Gastrocnemius medialis (tissue), 4 donors: Measurements from ENCODE around the gene BMP4. TPM values are rescaled to one million over a fixed set of nuclear protein-coding genes. Genes with fewer than 3 reads are reported as not detected.

Experiments
- ATAC-seq, 2 donors: fragments of 150-250 bp; one replicate each; pipeline ENCODE4 v1.9.1; 2016
- DNase-seq, 2 donors: peaks; one replicate each; pipeline ENCODE4 v3.0.0-alpha.2; 2019
- H3K27ac ChIP-seq, 4 donors: fragments of 200-600 bp; sonication (generic); 1 replicate in 1 of 4; 2 replicates in 3 of 4; pipeline ENCODE4 v1.5.1; 2016 to 2018; ENCODE audit warnings: mild to moderate bottlenecking in 2 of 4, moderate library complexity in 1 of 4
- H3K27me3 ChIP-seq, 3 donors: fragments of 200-600 bp; sonication (generic) in 2 of 3; 1 replicate in 1 of 3; 2 replicates in 2 of 3; pipeline versions ENCODE4 v1.5.1 to v1.6.0; 2016 to 2019; ENCODE audit warnings: mild to moderate bottlenecking in 1 of 3, moderate library complexity in 1 of 3
- H3K36me3 ChIP-seq, 2 donors: fragments of 200-600 bp; sonication (generic) in 1 of 2; one replicate each; pipeline ENCODE4 v1.5.1; 2017 to 2018
- H3K4me1 ChIP-seq, 2 donors: fragments of 200-600 bp; sonication (generic) in 1 of 2; one replicate each; pipeline ENCODE4 v1.5.1; 2016 to 2017; ENCODE audit warnings: mild to moderate bottlenecking in 2 of 2
- H3K4me3 ChIP-seq, 4 donors: fragments of 200-600 bp; sonication (generic) in 3 of 4; 1 replicate in 1 of 4; 2 replicates in 3 of 4; pipeline ENCODE4 v1.5.1; 2016 to 2019; ENCODE audit warnings: mild to moderate bottlenecking in 2 of 4
- H3K9me3 ChIP-seq, 3 donors: fragments of 200-600 bp; sonication (generic) in 2 of 3; 1 replicate in 1 of 3; 2 replicates in 2 of 3; pipeline ENCODE4 v1.5.1; 2016 to 2019
- CTCF ChIP-seq, 5 experiments: fragments of 450-650 bp in 3 of 5; fragments of 200-600 bp in 2 of 5; sonication (generic) in 2 of 5; IDR thresholded peaks in 4 of 5; conservative IDR thresholded peaks in 1 of 5; 1 replicate in 4 of 5; 2 replicates in 1 of 5; pipeline ENCODE4 v1.5.1; 2016 to 2019; ENCODE audit warnings: antibody characterized with exemption in 5 of 5, mild to moderate bottlenecking in 3 of 5, moderate library complexity in 3 of 5
- POLR2A ChIP-seq, 2 donors: fragments of 450-650 bp; IDR thresholded peaks; one replicate each; pipeline ENCODE4 v1.6.1; 2017; ENCODE audit warnings: antibody characterized with exemption in 2 of 2, mild to moderate bottlenecking in 2 of 2, moderate library complexity in 2 of 2
- in situ Hi-C, 4 donors: fragments of 200-750 bp; cut with MboI; loops; one replicate each; pipeline versions ENCODE4 v1.15.0 to v1.8.0; 2017; ENCODE audit warnings: low sequenced_read_pairs in 4 of 4
- intact Hi-C: fragments of 100-400 bp; cut with DNase I; formaldehyde crosslinking; loops from one replicate; pipeline ENCODE4 v1.15.1; 2023; ENCODE audit warnings: low total_unique reads
- microRNA-seq, 2 donors: library from miRNA; unstranded; fragments of <30 nt; microRNA quantifications; one replicate each; pipeline ENCODE4, GENCODE V29; 2016; ENCODE audit warnings: borderline replicate concordance in 2 of 2
- total RNA-seq, 4 donors: library from RNA; depleted of rRNA; stranded (reverse); fragments of >200 nt; gene quantifications; one replicate each; pipeline versions ENCODE4 v1.1.0 to v1.2.3, GENCODE V29; 2016

The BMP4 gene
- total RNA-seq, 4 donors from 2014 or later, result 2.0 to 9.4 (median 7.6) TPM

- Histone ChIP-seq H3K27me3 (no peaks in the 10 kb centered on the region), H3K9me3 (no peaks in the 10 kb centered on the region), H3K27ac (no peak overlapping the region), H3K36me3 (no peaks in the 10 kb centered on the region), H3K4me1 (no peaks in the 10 kb centered on the region), H3K4me3 (no peak overlapping the region)
- in situ Hi-C loops (no loop called here), intact Hi-C loops (no loop called here)
- DNase-seq (no peak), ATAC-seq (no peak)
- no peak for TF ChIP-seq POLR2A (IDR thresholded peaks at IDR 0.05)
- no peak for TF ChIP-seq CTCF (IDR thresholded peaks at IDR 0.05 in 4 of 5, conservative IDR thresholded peaks at IDR 0.05 in 1 of 5)
These were observed 48.2 kb downstream of the BMP4 start for GRCh38 chr14:53908416-53908815.

- Histone ChIP-seq H3K27me3 (no peaks in the 10 kb centered on the region), H3K4me1 (no peaks in the 10 kb centered on the region), H3K4me3 (no peak overlapping the region), H3K36me3 (no peaks in the 10 kb centered on the region), H3K9me3 (no peaks in the 10 kb centered on the region), H3K27ac (no peak overlapping the region)
- intact Hi-C loops (no loop called here), in situ Hi-C loops (no loop called here)
- ATAC-seq, result no peak
- TF ChIP-seq CTCF (IDR thresholded peaks at IDR 0.05 in 4 of 5, conservative IDR thresholded peaks at IDR 0.05 in 1 of 5), result no peak
- no peak for TF ChIP-seq POLR2A (IDR thresholded peaks at IDR 0.05)
- no peak for DNase-seq
These were observed 54.3 kb downstream of the BMP4 start for GRCh38 chr14:53902307-53902706.

DNA sequence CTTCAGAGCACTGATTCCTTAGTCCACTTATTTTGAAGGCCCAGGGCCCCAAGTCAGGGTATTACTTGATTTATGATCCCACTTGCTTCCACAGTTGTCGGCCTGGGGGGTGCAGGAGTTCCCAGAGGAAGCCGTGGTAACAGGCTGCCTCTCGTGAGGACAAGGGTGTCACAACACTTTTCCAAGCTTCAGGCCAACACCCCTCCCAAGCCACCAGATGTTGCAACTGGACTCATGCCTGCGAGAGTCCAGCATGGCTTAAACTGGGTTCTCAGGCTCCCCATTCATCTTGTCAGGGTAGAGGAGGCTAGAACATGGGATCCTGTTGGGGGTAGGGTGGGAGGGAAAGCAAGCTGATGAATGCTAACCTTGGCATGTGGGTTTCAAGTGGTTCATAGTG is 56.1 kb downstream of the BMP4 start:
- no peak overlapping the region for H3K4me3 ChIP-seq
- intact Hi-C loops, result no loop called here
- H3K9me3 ChIP-seq, result no peaks in the 10 kb centered on the region
- TF ChIP-seq POLR2A (IDR thresholded peaks at IDR 0.05), result no peak
- no peak for TF ChIP-seq CTCF (IDR thresholded peaks at IDR 0.05 in 4 of 5, conservative IDR thresholded peaks at IDR 0.05 in 1 of 5)
- peak; percentile 52 to 71 for DNase-seq
- in situ Hi-C loops, result no loop called here
- H3K27me3 ChIP-seq, result no peaks in the 10 kb centered on the region
- ATAC-seq, result peak; percentile 76 to 84
- H3K27ac ChIP-seq, result no peak overlapping the region
- no peaks in the 10 kb centered on the region for H3K36me3 ChIP-seq
- H3K4me1 ChIP-seq, result no peaks in the 10 kb centered on the region

Small RNA genes lying within 50 kb of the gene (microRNA-seq; reads per million reads assigned to microRNA genes)
- gene MIR5580, result 0 reads per million in 2 donors
